Measurements from ENCODE around the gene PPP1R14D.

- no peak for TF ChIP-seq CTCF (IDR thresholded peaks at IDR 0.05; ENCODE audit: insufficient read depth, low read length)
- TF ChIP-seq GABPA (IDR thresholded peaks at IDR 0.05; ENCODE audit: low read depth) = no peak
Observed at GRCh38 chr15:40789119-40789518, 39.4 kb downstream of the PPP1R14D start.

All from HL-60 (cell line).